Small intestine (tissue), 7 donors: Measurements from ENCODE around the gene HECTD4. TPM values are rescaled to one million over a fixed set of nuclear protein-coding genes. Genes with fewer than 3 reads are reported as not detected.

Experiments used
- DNase-seq, 2 donors: peaks; one replicate each; pipeline versions ENCODE4 v3.0.0 to v3.0.0-alpha.2; 2013
- FAIRE-seq: peaks from 2 replicates; lab custom pipeline; 2012; peaks lifted over from hg19 to GRCh38; lab: Jason Lieb, UNC
- H3K27ac ChIP-seq, 3 donors: one replicate each; pipeline ENCODE4 v1.5.1; 2013; ENCODE audit warnings: low read length in 2 of 3, mild to moderate bottlenecking in 2 of 3, control low read depth in 1 of 3, inconsistent platforms in 1 of 3, low read depth in 1 of 3, moderate library complexity in 1 of 3
- H3K27me3 ChIP-seq, 3 donors: one replicate each; pipeline ENCODE4 v1.6.1; 2013; ENCODE audit warnings: low read length in 3 of 3, inconsistent platforms in 1 of 3; ENCODE audit not compliant: control insufficient read depth in 3 of 3, insufficient read depth in 3 of 3
- H3K36me3 ChIP-seq, 3 donors: one replicate each; pipeline ENCODE4 v1.6.1; 2013; ENCODE audit warnings: low read length in 3 of 3, inconsistent platforms in 1 of 3, low read depth in 1 of 3, mild to moderate bottlenecking in 1 of 3, moderate library complexity in 1 of 3; ENCODE audit not compliant: control insufficient read depth in 3 of 3, insufficient read depth in 2 of 3
- H3K4me1 ChIP-seq, 3 donors: one replicate each; pipeline ENCODE4 v1.6.1; 2013; ENCODE audit warnings: low read length in 2 of 3, inconsistent platforms in 1 of 3, low read depth in 1 of 3, mild to moderate bottlenecking in 1 of 3, moderate library complexity in 1 of 3; ENCODE audit not compliant: control insufficient read depth in 3 of 3, insufficient read depth in 2 of 3
- H3K4me3 ChIP-seq, 3 donors: one replicate each; pipeline ENCODE4 v1.5.1; 2013; ENCODE audit warnings: low read length in 3 of 3, control low read depth in 1 of 3, inconsistent platforms in 1 of 3, low read depth in 1 of 3, mild to moderate bottlenecking in 1 of 3, moderate library complexity in 1 of 3
- H3K9me3 ChIP-seq, 2 donors: one replicate each; pipeline ENCODE4 v1.6.1; 2013; ENCODE audit warnings: low read depth in 1 of 2, low read length in 1 of 2; ENCODE audit not compliant: control insufficient read depth in 2 of 2, insufficient read depth in 1 of 2
- WGBS, 3 donors: extraction: QIAGEN DNeasy Blood & Tissue Kit; methylation state at CpG; one replicate each; pipeline ENCODE4 v1.1.7; 2013; 5-methylcytosine and 5-hydroxymethylcytosine counted together
- polyA plus RNA-seq, 4 donors: library from polyadenylated mRNA; stranded (reverse) in 3 of 4; unstranded in 1 of 4; fragments of 200-250 nt in 3 of 4; fragments of 120-200 nt in 1 of 4; gene quantifications; one replicate each; pipeline versions ENCODE4 v1.2.1 to v1.2.3, GENCODE V29; 2013
- donor health status: healthy with polysubstance abuse.
- donor health status: control.
- donor health status: control.
- donor health status: Bipolar disorder and iron deficiency.
- donor health status: healthy.

HECTD4 gene
- polyA plus RNA-seq, 4 donors, result 6.1 to 33.4 (median 11.4) TPM

DNA sequence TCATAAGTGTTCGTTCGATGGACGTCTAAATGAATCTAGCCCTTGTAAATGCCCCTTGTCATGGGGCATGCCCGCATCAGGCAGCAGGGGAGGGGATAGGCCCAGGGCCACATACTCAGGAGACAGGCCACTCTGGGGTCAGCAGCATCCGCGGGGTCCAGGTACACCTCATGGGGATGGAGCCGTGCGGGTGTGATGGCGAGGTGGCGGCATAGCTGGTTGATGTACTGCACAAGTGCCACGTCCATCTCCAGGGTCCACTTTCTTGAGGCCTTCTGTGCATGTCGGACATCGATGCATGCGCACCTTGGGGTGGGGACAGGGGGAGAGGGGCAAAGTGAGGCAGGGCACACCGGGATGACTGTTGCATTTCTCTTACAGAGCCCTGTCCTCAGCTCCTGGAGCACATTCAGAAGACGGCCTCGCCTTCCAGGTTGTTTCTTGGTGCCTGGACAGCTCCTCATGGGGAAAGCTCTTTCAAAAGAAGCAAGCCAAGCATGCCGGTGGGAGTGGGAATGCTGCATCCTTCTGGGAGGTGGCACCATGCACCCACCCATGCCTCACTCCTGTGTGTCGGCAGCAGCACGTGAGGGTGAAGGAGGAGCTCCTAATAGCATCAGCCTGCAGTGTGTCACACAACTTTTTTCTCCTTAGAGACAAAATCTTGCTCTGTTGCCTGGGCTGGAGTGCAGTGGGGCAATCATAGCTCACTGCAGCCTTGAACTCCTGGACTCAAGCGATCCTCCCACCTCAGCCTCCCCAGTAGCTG lies 209.5 kb downstream of the HECTD4 start:
- Histone ChIP-seq H3K9me3 (no peaks in the 10 kb centered on the region), H3K4me1 (no peaks in the 10 kb centered on the region), H3K27ac (no peak overlapping the region), H3K27me3 (no peaks in the 10 kb centered on the region), H3K36me3 (peaks cover 3 to 77% (median 10%) of the 10 kb centered on the region in 3 donors), H3K4me3 (no peak overlapping the region)
- 95 to 97% (median 95%) methylated on average over 21 of the region's 21 CpGs for WGBS, 3 donors
- no peak for FAIRE-seq
- no peak for DNase-seq

DNA sequence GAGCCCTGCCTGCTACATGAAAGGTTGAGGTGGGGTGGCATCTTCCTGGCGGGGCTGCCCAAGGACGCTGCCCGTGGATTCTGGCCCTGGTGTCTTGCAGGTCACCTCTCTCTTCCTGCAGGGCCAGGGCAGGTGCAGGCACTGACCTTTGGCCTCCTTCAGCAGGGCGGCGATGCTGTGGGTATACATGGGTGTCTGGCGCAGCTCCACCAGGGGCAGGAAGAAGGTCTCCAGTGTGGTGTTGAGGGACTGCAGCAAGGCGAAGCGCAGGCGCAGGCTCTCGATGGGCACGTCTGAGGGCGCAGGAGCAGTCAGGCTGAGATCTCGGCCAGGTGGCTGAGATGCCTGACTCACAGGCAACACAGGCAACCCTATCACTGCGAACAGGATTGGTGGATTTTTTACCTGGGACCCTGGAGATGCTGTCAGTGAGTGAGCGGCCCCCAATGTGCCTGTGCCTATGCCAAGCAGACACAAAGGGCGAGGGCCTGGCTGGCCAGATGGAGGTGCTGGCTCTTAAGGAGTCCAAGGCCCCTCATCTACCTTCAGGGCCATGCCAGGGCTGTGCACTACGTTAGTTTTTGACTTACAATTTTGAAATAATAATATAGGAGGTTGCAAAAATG lies 211.1 kb downstream of the HECTD4 start:
- Histone ChIP-seq H3K9me3 (no peaks in the 10 kb centered on the region), H3K27ac (no peak overlapping the region), H3K4me1 (no peaks in the 10 kb centered on the region), H3K36me3 (peaks cover under 1 to 86% (median 7%) of the 10 kb centered on the region in 3 donors), H3K27me3 (no peaks in the 10 kb centered on the region), H3K4me3 (no peak overlapping the region)
- DNase-seq (peak in 1 of 2 donors; percentile 33), FAIRE-seq (no peak)
- WGBS, 3 donors, result 52 to 81% (median 71%) methylated on average over 17 of the region's 17 CpGs

DNA sequence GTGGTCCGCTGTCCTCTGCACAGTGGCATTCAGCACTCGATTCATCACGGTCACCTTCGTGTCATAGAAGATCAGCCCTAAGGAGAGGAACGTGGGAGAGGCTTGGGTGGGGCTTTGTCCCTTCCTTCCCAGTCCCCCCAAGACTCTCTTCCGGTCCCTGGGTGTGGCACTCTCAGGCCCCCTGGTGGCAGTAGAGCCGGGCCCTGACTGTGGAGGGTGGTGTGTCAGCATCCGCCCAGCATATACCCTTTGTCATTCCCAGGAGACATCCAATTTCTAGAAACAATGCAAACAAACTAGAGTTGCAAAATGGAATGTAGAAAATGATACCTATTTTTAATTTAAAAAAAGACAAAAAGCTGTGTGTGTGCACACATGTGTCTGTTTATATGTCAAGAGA lies 211.9 kb downstream of the HECTD4 start:
- no peaks in the 10 kb centered on the region for H3K9me3 ChIP-seq
- 65 to 75% (median 71%) methylated on average over 8 of the region's 8 CpGs for WGBS, 3 donors
- no peaks in the 10 kb centered on the region for H3K27me3 ChIP-seq
- H3K4me1 ChIP-seq, result no peaks in the 10 kb centered on the region
- H3K36me3 ChIP-seq, result peaks cover 0 to 86% (median 6%) of the 10 kb centered on the region in 3 donors
- no peak overlapping the region for H3K27ac ChIP-seq
- peak in 1 of 2 donors; percentile 20 for DNase-seq
- H3K4me3 ChIP-seq, result no peak overlapping the region
- no peak for FAIRE-seq

DNA sequence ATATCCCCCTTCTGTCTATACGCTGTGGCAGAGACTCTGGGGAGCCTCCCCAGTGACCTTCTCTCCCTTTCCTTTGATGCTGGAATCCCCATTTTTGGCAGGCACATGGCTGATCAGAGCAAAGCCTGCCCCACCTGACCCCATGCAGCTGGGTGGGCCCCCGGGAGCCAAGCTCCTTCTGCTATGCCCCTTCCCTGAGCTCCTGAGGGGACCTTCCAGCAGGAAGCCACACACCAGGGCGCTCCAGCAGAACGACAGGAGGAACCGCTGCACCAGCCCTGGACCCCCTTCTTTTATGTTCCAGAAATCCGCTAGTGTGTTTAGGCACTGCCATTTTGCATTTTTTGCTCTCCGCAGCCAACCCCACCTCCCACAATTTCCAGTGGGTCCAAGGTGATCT lies 212.3 kb downstream of the HECTD4 start:
- Histone ChIP-seq H3K36me3 (peaks cover 0 to 82% (median 4%) of the 10 kb centered on the region in 3 donors), H3K27ac (no peak overlapping the region), H3K4me1 (no peaks in the 10 kb centered on the region), H3K27me3 (no peaks in the 10 kb centered on the region), H3K4me3 (no peak overlapping the region), H3K9me3 (no peaks in the 10 kb centered on the region)
- WGBS, 3 donors, result 92 to 96% (median 92%) methylated on average over 7 of the region's 7 CpGs
- FAIRE-seq (no peak), DNase-seq (no peak)

DNA sequence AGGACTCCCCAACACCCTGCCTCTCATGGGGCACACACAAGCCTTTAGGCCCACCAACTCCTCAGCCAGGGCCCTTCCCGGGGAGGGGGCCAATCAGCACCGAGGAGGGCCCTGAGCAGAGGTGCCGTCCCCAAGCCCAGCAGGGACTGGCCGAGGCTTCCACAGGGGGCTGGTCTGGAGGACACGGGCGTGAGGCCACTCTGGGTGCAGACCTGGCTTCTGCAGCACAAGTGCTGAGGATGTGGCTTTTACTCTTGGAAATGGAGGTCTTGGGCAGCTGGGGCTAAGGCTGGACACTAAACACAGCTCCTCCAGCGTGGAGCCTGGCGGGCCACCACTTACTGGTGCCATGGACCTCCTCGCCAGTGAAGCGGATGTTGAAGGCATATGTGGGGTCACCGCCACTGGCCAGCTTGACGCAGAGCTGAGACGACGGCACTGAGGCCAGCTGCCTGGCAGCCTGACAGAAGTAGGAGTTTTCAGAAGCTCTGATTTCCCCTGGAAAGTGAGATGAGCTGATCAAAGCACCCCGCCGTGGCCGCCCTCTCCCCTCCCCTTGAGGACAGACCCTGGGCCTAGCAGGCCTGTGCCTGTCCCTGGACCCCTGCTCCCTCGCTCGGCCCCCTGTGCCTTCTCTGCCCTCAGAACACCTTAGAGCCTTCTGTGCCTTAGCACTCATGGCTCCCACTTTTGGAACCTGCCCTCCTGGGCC lies 212.9 kb downstream of the HECTD4 start:
- H3K36me3 ChIP-seq, result peaks cover 0 to 77% (median 4%) of the 10 kb centered on the region in 3 donors
- H3K27ac ChIP-seq, result no peak overlapping the region

DNA sequence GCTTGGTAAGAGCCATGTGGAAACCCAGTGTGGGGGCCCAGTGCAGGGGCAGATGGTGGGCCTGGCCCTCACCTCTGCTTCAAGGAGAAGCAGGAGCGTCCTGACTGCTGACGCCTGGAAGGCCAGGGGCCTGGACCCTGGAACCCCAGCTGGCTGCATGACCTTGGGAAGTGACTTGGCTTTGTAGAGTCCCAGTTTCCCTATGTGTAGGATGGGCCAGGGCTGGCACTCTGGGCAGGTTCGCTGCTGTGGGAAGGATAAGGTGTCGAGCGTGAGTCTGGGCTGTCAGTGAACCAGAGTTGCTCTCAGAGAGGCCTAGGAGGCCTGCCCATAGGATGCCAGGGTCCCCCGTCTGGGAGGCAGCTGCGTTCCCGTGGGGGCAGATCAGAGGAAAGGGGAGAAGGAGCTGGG lies 213.7 kb downstream of the HECTD4 start:
- WGBS, 3 donors, result 93 to 95% (median 94%) methylated on average over 8 of the region's 8 CpGs
- H3K27ac ChIP-seq, result no peak overlapping the region
- no peaks in the 10 kb centered on the region for H3K4me1 ChIP-seq
- no peak overlapping the region for H3K4me3 ChIP-seq
- H3K36me3 ChIP-seq, result peaks cover 0 to 81% (median 6%) of the 10 kb centered on the region in 3 donors
- no peak for FAIRE-seq
- H3K27me3 ChIP-seq, result no peaks in the 10 kb centered on the region
- no peaks in the 10 kb centered on the region for H3K9me3 ChIP-seq
- no peak for DNase-seq

More for the DNA sequence above, 212.9 kb downstream of the HECTD4 start:
- no peak for FAIRE-seq
- DNase-seq, result no peak
- Histone ChIP-seq H3K9me3 (no peaks in the 10 kb centered on the region), H3K4me3 (no peak overlapping the region), H3K4me1 (no peaks in the 10 kb centered on the region), H3K27me3 (no peaks in the 10 kb centered on the region)
- 90 to 96% (median 95%) methylated on average over 19 of the region's 19 CpGs for WGBS, 3 donors

DNA sequence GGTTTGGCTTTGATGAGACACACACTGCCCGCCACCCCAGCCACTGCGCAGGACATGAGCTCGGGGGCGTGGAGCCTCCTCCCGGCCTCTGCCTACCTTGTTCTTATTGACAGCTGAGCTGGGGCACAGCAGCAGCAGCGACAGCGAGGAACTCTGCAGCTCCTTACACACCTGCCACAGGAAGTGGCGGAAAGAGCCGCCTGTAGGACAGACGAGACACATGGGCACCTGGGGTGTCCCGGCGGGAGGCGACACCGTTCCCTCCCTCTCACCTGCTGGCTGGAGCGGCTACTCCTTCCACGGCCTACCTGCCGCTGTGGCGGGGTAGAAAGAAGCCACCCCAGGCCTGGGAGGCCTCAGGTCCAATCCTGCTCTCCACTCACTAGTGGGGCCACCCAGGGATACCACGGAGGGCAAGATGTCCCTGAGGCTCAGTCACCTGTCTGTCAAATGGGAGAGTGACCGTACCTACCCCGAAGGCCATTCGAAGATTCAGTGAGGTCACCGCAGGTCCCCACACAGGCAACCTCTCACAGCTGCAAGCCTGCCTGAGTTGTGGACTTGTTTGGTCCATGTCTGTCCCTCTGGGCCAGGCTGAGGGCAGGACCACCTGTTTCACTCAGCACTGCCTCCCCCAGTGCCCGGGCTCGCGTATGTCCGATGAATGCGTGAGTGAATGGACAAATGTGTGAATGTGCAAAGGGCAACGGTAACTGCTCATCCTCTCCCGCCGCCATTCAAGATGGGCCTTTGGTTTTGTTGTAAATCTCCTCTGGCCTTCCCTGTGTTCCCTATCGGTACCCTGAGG lies 214.3 kb downstream of the HECTD4 start:
- no peak overlapping the region for H3K4me3 ChIP-seq
- H3K27me3 ChIP-seq, result no peaks in the 10 kb centered on the region
- H3K27ac ChIP-seq, result no peak overlapping the region
- no peak for DNase-seq
- no peak for FAIRE-seq
- WGBS, 3 donors, result 89 to 91% (median 91%) methylated on average over 32 of the region's 32 CpGs
- H3K9me3 ChIP-seq, result no peaks in the 10 kb centered on the region
- peaks cover 0 to 86% (median 8%) of the 10 kb centered on the region in 3 donors for H3K36me3 ChIP-seq
- no peaks in the 10 kb centered on the region for H3K4me1 ChIP-seq

DNA sequence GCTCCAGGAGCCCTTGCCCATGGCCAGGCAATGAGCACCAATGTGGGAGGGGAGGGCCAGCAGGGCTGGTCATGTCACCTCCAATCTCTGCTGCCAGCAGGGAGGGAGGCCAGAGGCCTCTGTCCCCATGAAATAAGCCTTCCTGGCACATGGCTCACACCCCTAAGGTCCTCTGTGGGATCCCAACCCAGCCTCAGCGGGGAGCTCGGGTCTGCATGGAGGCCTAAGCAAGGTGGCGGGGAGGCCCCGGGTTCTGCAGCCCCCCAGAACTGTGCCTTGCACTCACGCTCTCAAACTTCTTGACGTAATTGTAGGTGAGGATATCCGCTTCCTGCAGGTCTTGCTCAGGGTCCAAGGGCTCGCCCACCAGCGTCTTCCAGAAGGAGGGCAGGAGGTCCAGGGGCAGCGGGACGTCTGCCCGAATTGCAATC lies 215.2 kb downstream of the HECTD4 start:
- Histone ChIP-seq H3K27ac (no peak overlapping the region), H3K36me3 (peaks cover 0 to 86% (median 7%) of the 10 kb centered on the region in 3 donors), H3K4me3 (no peak overlapping the region), H3K27me3 (no peaks in the 10 kb centered on the region), H3K9me3 (no peaks in the 10 kb centered on the region), H3K4me1 (no peaks in the 10 kb centered on the region)
- DNase-seq, result no peak
- WGBS, 3 donors, result 95 to 99% (median 95%) methylated on average over 12 of the region's 12 CpGs
- no peak for FAIRE-seq
